GM19240 (cell line): ENCODE data around the gene YIPF3.
"Not testable (repeated sequence)": the region's sequence is repeated elsewhere in the genome, so short reads cannot be mapped to it uniquely, and the experiment has no call there.

Experiments
- DNase-seq: peaks from one replicate; pipeline ENCODE4 v3.0.0; 2011; ENCODE audit warnings: low spot score; ENCODE audit not compliant: insufficient read length

The YIPF3 gene

GRCh38 chr6:43516697-43517504, at the start of gene YIPF3, which contains the start of gene POLR1C:
Gene YIPF3, minus strand, starts transcription at chr6:43516926. Its CDS starts 119 bp downstream, at chr6:43516807.
Gene POLR1C, plus strand, starts transcription at chr6:43517089. Its CDS starts 21 bp downstream, at chr6:43517110.
- DNase-seq = peak; percentile 97

- no peak for DNase-seq
Measured at GRCh38 chr6:43559328-43559727, 42.6 kb upstream of the YIPF3 start.

GRCh38 chr6:43557620-43558019, 40.9 kb upstream of the YIPF3 start:
- not testable (repeated sequence) for DNase-seq

- no peak for DNase-seq
Measured at GRCh38 chr6:43547222-43547621, 30.5 kb upstream of the YIPF3 start.

GRCh38 chr6:43544461-43544860, 27.7 kb upstream of the YIPF3 start:
- DNase-seq = no peak

DNA sequence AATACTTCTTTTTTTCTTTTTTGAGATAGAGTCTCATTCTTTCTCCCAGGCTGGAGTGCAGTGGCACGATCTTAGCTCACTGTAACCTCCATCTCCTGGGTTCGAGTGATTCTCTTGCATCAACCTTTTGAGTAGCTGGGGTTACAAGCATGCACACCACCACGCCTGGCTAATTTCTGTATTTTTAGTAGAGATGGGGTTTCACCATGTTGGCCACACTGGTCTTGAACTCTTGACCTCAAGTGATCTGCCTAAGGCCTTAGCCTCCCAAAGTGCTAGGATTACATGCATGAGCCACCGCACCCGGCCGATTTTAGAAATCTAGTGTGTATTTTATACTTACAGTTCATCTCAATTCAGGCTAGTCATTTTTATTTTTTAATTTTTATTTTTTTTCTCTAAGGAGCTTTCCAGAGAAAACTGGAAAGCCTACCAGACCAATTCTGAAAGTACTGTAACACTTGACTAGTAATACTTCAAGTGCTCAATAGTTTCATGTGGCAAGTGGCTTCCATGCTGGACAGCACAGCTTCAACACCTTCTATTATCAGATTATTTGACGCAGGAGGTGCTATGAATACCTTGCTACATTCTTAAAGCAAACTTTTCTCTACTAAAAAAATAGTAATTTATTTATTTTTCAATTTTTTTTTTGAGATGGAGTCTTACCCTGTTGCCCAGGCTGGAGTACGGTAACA, 25.2 kb upstream of the YIPF3 start:
- DNase-seq = no peak

DNA sequence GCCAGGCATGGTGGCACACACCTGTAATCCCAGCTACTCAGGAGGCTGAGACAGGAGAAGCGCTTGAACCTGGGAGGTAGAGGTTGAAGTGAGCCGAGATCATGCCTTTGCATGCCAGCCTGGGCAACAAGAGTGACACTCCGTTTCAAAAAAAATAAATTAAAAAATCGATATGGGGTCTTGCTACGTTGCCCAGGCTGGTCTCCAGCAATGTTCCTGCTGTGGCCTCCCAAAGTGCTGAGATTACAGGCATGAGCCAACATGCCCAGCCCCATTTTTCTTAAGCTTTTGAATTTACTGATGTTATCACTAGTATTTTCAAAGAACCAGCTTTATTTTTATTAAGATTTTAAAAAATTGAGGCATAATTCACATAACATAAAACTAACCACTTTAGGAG, 23.8 kb upstream of the YIPF3 start:
- DNase-seq = no peak

- not testable (repeated sequence) for DNase-seq
Measured at GRCh38 chr6:43539409-43539808, 22.7 kb upstream of the YIPF3 start.

DNA sequence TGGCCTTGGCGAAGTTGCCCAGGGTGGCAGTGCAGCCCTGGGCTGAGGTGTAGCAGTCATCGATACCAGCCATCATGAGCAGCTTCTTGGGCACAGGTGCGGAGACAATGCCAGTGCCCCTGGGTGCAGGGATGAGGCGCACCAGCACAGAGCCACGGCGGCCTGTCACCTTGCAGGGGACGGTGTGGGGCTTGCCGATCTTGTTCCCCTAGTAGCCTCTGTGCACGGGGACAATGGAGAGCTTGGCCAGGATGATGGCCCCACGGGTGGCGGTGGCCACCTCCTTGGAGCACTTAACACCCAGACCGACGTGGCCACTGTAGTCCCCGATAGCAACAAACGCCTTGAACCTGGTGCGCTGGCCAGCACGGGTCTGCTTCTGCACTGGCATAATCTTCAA, 22.3 kb upstream of the YIPF3 start:
- DNase-seq = not testable (repeated sequence)

DNA sequence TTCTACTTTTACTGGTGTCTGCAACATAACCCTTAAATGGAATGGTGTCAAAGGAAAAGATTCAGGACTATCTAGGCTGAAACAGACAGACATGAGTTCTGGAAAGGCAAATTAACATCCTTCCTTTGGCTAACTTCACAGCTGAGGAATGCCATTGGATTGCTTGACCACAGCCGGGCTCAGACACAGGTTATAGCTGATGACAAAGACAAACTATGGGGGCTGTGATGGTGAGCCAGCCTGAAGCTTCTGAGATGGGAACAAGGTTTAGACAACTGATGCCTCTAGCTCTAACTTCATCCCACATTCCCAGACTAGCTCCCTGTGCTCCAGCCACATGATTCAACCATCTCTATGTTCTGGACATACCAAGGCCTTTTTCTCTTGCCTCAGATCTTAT, 15.5 kb upstream of the YIPF3 start:
- DNase-seq = no peak

GRCh38 chr6:43524483-43524961, 7.8 kb upstream of the YIPF3 start:
- no peak for DNase-seq

DNA sequence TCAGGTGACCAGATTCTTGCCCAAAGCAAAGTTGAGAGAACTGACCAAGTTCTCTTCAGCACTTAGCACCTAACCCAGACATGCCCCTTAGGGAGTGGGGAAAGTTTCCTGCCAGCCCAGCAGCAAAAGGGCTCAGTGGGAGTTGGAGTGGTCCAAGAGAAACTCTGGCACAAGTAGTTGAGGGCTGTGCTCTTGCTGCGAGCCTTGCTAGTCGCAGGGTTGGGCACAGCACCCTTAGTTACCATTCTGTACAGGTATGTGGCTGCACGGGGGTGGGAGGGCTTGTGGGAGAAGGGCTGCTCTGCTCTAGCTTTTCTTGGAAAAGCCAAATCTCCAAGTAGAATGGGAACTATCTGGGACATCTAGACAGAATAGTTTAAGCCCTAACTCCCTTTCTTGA, 6.6 kb upstream of the YIPF3 start:
- no peak for DNase-seq

DNA sequence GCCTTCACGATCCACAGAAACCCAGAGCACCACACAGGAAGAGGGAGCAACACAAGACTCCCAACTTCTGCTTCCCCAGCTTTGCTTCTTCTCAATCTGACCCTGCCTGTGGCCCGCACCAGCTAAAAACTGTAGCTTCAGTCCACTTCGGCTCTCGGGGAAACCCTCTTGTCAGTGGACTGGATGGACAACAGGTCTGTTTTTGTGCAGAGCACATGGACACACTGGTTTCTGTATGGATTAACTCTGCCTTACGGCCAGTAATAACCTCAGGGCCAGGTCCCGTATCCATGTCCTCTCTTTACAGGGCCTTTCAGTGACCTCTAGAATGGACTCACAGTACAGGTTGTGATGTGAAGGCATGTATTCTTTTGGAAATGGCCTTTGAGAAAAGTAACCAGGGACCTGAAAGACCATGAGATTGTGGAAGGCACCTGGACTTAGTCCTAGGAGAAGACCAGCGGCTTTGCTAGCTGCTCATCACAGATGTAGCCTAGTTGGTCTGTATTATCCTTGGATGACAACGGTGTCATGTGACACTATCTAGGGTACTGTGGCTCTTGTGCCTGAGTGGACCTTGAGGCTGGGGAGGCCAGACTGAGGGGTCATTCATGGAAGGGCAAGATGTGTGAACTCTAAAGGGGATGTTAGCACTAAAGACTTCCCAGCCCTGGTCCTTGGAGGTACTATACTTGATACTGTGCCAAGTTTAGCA, 6.0 kb upstream of the YIPF3 start:
- DNase-seq = no peak

DNA sequence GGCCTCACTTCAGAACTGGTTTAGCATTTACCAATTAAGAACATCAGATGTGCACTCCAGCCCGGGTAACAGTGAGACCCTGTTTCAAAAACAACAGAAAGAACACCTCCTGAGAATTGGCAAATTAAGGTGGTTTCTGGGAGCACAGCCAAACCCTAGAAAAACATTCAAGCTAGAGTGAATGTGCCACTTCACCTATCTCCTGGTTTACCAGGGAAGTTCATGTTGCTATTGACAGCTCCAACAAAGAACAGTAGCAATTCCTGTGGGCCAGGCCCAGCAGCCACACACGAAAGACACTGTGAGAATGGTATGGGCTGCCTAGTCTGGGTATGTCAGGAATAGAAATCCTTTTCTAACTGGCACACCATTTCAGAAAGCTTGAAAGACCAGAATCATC, 5.1 kb upstream of the YIPF3 start:
- DNase-seq = no peak

- DNase-seq = no peak
Measured at GRCh38 chr6:43520097-43520496, 3.4 kb upstream of the YIPF3 start.

GRCh38 chr6:43517505-43518357, 1.0 kb upstream of the YIPF3 start:
- DNase-seq = no peak

DNA sequence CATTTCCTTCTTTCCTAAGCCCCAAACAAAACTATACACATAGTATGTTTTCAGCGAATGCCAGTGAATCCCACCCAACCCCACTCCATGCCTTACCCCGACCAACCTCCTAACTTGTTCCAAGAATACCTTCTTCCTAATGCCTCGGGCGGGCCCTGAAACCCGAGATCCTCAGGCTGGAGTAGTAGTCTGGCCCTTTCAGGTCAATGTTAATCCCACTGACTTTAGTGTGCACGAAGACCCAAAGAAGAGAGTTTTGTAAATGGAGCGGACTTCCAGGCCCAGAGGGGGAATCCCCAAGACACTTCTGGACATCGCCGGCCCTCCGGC, 394 bp downstream of the YIPF3 start:
- no peak for DNase-seq

DNA sequence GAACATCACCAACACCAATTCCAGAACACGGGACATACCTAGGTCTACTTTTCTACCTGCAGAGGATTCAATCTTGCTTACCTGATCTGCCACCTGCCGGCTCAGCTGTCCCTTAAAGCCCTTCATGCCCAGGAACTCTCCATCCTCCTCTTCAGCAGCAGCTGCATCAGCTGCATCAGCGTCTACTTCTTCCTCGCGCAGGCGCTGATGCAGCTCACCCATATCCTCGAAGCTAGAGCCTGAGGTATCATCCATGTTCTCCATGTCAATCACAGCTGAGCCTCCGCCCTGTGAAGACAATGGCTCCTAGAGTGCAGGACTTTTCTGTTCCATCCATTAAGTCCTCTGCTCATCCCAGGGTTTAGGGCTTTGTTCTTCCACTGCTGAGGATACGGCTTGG, 918 bp downstream of the YIPF3 start:
- DNase-seq = no peak

DNA sequence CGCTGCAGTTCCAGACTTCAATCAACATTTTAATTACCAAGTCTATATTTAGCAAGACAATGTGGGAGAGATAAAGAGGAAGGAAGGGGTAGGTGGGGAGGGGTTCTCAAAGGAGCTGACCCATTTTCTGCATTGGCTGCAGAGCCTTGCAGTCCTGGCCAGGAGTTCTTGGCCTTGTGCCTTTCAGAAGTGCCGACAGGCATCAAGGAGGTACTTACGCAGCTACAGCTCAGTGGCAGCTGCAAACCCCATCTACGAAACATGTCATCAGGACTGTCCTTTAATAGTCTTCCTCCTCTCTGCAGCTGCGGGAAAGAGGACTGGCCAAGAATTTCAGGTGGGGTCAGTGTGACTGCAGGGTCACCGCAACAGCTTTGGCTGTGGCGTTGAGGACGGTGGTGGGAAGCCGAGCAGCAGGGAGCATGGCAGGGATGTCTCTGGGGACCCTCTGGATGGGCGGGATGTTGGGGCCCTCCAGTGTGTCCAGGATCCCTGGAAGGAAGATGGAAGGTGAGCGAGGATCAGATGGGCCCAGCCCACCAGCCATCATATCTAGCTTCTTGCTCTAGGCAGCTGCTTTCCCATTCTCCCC, 4.8 kb downstream of the YIPF3 start:
- no peak for DNase-seq

DNA sequence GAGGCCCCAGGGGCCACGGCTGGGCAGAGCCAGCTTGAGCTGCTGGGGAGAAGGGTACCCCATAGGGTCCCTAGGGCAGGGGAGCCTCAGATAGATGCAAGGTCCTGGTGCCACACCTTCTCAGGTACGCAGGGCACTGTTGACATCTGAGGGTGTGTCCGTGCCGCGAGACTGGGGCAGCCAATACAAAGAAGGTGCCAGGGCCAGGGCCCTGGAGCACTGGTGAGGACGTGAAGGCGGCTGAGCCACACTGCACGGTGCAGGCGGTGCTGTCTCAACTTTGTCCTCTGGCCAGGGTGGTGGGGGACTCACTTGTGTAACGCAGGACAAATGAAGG, 5.9 kb downstream of the YIPF3 start:
- no peak for DNase-seq
